HT1080 (cell line): Measurements from ENCODE around the gene QRSL1. TPM values are rescaled to one million over a fixed set of nuclear protein-coding genes. Genes with fewer than 3 reads are reported as not detected.
"Not testable (repeated sequence)": the region's sequence is repeated elsewhere in the genome, so short reads cannot be mapped to it uniquely, and the experiment has no call there.

Experiments
- DNase-seq: peaks from one replicate; pipeline ENCODE4 v3.0.0-alpha.2; 2015; ENCODE audit warnings: low read depth
- polyA plus RNA-seq, 2 experiments: library from polyadenylated mRNA; depleted of rRNA; stranded (reverse); fragments of >200 nt; gene quantifications; 2 replicates each; pipeline ENCODE4 v1.2.3, GENCODE V29; 2015
- total RNA-seq: library from RNA; depleted of rRNA; stranded (reverse); fragments of >200 nt; shearing (Covaris generic); gene quantifications from 2 replicates; pipeline ENCODE4 v1.2.3, GENCODE V29; 2014; rRNA removed

Gene QRSL1, protein sequence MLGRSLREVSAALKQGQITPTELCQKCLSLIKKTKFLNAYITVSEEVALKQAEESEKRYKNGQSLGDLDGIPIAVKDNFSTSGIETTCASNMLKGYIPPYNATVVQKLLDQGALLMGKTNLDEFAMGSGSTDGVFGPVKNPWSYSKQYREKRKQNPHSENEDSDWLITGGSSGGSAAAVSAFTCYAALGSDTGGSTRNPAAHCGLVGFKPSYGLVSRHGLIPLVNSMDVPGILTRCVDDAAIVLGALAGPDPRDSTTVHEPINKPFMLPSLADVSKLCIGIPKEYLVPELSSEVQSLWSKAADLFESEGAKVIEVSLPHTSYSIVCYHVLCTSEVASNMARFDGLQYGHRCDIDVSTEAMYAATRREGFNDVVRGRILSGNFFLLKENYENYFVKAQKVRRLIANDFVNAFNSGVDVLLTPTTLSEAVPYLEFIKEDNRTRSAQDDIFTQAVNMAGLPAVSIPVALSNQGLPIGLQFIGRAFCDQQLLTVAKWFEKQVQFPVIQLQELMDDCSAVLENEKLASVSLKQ
- 13.7 and 14.2 TPM in 2 replicates for total RNA-seq
- polyA plus RNA-seq (2015; cell fraction: cytosol; rRNA removed), result 10.2 and 10.6 TPM in 2 replicates
- polyA plus RNA-seq (2015; cell fraction: nucleus; rRNA removed), result 9.2 and 12.8 TPM in 2 replicates

DNA sequence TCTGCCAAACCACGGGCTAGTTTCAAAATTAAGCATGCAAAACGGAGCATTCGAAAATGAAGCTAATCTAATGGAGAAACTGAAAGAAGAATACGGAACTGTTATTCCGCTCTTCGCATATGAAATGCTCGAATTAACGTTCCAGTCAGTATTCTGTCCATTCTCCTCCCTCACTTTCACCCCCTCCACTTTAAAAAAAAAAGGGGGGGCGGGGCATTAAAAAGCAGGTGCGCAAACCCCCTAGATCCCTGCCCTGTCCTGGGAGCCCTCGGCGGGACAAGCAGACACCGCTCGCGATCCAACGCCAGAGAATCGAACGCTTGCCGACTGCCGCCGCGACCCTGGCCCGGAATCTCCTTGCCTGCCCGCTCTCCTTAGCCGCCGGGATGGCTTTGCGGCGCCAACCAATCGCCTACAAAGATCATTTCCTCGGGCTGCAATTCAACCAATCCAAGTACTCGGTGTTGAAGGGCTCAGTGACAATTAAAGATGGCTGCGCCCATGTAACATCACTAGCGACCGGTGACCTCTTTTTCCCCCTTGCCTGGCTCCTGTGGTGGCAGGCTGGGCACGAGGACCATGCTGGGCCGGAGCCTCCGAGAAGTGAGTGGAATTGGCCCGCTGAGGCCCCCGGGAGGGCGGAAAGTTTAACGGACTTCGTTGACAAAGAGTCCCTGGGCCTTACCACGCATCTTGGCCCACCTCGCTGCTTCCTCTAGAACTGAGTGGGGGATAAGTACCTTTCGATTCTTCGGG lies at the start of gene QRSL1, which contains the start of gene RTN4IP1:
TSS of gene QRSL1 (plus strand) at position 476 of the 756 bp plus-strand sequence. CDS start at position 580, 104 bp downstream.
TSS of gene RTN4IP1 (minus strand) at position 396 of the 756 bp plus-strand sequence. CDS start 477 bp downstream, outside the sequence.
- DNase-seq, result peak; percentile 90

GRCh38 chr6:106581468-106581867 lies 47.9 kb upstream of the QRSL1 start:
- no peak for DNase-seq

GRCh38 chr6:106586815-106587415 lies 42.5 kb upstream of the QRSL1 start:
- no peak for DNase-seq

- not testable (repeated sequence) for DNase-seq
Measured at GRCh38 chr6:106588937-106589336, 40.4 kb upstream of the QRSL1 start.

GRCh38 chr6:106591111-106591825 lies 38.1 kb upstream of the QRSL1 start:
- DNase-seq, result peak; percentile 86

DNA sequence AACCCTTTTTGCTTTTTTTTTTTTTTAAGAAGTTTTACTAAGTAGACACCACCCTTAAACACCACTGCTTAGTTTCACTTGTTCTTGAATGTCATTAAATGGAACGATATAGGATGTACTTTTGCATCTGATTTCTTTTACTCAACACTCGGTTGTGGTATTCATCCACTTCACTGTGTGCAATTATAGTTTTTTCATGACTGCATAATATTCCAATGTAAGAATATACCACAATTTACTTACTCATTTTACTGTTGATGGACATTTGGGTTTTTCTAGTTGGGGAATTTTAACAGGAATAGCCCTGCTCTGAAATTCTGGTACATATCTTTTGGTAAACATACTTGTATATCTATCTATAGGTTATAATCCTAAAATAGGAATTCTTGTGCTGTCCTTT lies 29.9 kb upstream of the QRSL1 start:
- no peak for DNase-seq

DNA sequence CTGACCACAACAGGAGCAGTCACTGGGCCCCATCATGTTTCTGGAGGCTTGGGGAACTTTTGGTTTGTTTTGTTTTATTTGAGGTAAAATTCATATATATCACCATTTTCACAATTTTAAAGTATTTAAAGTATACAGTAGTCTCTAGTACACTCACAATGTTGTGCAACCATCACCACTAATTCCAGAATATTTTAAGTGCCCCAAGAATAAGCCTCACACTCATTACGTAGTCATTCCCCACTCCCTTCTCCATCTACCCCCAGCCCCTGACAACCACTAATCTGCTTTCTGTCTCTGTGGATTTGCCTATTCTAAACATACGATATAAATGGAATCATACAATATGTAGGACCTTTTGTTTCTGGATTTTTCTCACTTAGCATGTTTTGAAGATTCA lies 29.0 kb upstream of the QRSL1 start:
- DNase-seq, result no peak

DNA sequence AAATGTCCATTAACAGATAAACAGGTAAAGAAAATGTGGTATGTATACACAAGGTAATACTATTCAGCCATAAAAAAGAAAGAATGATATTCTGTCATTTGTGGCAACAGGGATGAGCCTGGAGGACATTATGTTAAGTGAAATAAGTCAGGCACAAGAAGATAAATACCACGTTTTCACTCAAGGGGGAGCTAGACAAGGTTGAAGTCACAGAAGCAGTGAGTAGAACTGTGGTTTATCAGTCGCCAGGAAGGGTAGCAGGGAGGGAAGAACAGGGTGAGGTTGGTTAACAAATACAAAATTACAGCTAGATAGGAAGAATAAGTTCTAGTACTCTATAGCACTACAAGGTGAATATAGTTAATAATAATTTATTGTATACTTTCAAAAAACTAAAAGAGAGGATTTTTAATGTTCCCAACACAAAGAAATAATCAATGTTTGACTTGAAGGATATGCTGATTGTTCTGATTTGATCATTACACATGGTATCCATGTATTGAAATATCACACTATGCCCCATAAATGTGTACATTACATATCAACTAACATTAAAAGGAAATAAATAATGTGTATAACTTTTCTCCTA lies 21.2 kb upstream of the QRSL1 start:
- DNase-seq, result peak; percentile 65

DNA sequence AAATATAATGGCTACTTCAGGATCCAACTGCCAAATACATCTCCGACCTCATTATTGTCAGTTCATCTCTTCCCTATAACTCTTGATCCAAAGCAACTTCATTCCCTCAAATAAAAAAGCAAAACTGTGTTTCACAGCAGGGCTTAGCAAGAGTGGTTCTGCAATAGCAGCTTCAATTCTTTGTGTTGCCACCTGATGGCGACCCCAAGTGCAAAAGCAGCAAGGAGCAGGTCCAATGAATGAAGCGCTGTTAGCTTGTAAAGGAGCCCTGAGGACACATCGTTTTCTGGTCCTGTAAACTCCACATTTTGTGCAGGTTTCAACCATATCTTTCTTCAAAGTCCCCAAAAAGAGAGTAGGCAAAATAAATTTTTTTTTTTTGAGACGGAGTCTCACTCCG lies 19.7 kb upstream of the QRSL1 start:
- no peak for DNase-seq

GRCh38 chr6:106611030-106611429 lies 18.3 kb upstream of the QRSL1 start:
- DNase-seq, result no peak

GRCh38 chr6:106612671-106613416 lies 16.5 kb upstream of the QRSL1 start:
- no peak for DNase-seq

GRCh38 chr6:106613590-106613989 lies 15.8 kb upstream of the QRSL1 start:
- no peak for DNase-seq

GRCh38 chr6:106614166-106614565 lies 15.2 kb upstream of the QRSL1 start:
- DNase-seq, result no peak

DNA sequence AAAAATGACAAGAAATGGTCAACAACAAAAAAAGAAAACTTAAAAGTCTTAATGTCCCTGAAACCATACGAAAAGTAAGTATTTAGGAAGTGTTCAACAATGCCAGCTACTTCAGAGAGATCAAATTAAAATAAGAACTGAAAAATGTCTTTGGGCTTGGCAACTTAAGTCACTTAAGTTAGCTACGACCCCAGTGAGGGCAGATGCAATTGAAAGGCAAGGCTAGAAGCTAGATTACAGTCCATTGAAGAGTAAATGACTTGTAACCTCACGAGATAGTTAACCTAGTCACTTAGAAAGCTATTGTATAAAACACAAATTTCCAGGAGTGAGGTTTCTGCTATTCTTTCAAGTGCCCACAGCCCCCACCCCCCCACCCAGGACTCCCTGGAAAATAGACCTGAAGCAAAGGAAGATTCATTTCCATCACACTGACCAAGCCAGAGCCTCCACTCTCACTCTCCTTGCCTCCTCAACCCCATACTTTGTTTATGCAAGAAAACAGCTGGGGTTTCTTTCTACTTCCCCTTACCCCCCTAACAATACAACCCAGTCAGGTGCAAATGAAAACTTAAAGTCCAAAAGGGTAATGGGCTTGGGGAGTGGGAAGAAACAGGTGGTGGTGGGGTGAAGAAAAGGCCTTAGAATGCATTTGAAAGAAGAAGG lies 14.7 kb upstream of the QRSL1 start:
- DNase-seq, result no peak

DNA sequence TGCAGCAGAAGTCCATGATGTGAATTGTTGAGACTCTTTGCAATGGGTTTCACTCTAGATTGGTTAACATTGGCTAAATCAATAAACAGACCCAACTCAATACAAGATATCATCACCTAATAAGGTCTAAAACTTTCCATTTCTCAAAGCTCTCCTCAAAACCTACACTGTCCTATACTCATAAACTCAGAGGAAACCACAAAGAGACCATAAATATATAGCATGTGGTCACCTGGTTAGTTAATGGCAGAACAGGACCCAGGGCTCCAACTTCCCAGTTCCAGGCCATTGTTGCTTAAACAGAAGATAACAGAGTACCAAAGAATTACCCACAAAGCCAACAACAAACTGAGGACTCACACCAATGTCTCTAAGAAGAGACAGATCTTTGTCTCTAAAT lies 12.1 kb upstream of the QRSL1 start:
- no peak for DNase-seq

GRCh38 chr6:106617857-106618256 lies 11.5 kb upstream of the QRSL1 start:
- no peak for DNase-seq

DNA sequence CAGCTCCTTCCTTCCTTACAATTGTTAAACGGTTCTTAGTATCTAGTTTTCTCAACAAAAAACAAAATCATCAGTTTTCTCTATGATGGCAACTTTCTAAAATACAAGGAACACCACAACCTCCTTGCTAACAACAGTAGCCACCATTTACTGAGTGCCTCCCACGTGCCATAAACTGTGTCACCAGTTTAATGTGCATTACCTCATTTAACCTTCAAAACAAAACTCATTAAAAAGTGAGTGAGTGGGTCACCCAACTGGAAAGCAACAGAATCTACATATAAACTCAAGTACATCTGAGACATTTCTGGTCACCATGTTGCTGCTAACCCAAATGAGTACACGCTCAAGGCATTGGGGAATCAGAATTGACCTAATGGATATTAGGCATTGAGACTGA lies 11.1 kb upstream of the QRSL1 start:
- no peak for DNase-seq

DNA sequence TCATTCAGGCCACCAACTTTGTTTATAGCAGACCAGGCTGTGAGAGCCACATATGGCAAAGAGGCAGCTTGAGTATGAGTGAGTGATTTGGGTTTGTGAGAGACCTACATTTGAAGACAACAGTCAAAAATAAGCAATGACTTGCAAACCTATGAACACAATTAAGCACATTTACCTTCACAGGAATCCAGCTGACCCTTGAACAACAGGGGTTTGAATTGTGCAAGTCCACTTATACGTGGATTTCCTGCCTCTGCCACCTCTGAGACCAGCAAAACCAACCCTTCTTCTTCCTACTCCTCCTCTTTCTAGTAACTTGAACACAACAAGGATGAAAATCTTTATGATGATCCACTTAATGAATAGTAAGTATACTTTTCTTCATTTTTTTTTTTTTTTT lies 10.2 kb upstream of the QRSL1 start:
- DNase-seq, result no peak
